CD14-positive monocyte (primary cell): Measurements from ENCODE around the gene ANO9. TPM values are rescaled to one million over a fixed set of nuclear protein-coding genes. Genes with fewer than 3 reads are reported as not detected.

Source experiments
- DNase-seq, 3 donors: peaks; one replicate each; pipeline ENCODE4 v3.0.0-alpha.2; 2011 to 2022
- H2AFZ ChIP-seq: 2 replicates; pipeline ENCODE4 v1.6.0; 2012; ENCODE audit warnings: mild to moderate bottlenecking, low read depth, low read length, inconsistent platforms; ENCODE audit not compliant: insufficient read depth, poor library complexity, severe bottlenecking
- H3K27ac ChIP-seq, 2 donors: 1 replicate in 1 of 2; 2 replicates in 1 of 2; pipeline ENCODE4 v1.5.1; 2012 to 2013; ENCODE audit warnings: low read length in 2 of 2, control low read depth in 1 of 2, inconsistent platforms in 1 of 2, low read depth in 1 of 2, mild to moderate bottlenecking in 1 of 2
- H3K27me3 ChIP-seq, 2 donors: one replicate each; pipeline versions ENCODE4 v1.6.0 to v1.6.1; 2011 to 2013; ENCODE audit warnings: low read length in 2 of 2; ENCODE audit not compliant: control insufficient read depth in 2 of 2, insufficient read depth in 2 of 2
- H3K36me3 ChIP-seq, 2 donors: replicated peaks in 1 of 2; 1 replicate in 1 of 2; 2 replicates in 1 of 2; pipeline versions ENCODE4 v1.5.1 to v1.6.1; 2012 to 2013; ENCODE audit warnings: low read length in 2 of 2, control low read depth in 1 of 2, inconsistent platforms in 1 of 2, mild to moderate bottlenecking in 1 of 2; ENCODE audit not compliant: insufficient read depth in 2 of 2, control insufficient read depth in 1 of 2
- H3K4me1 ChIP-seq, 2 donors: 1 replicate in 1 of 2; 2 replicates in 1 of 2; pipeline versions ENCODE4 v1.5.1 to v1.6.1; 2012 to 2013; ENCODE audit warnings: low read length in 2 of 2, control low read depth in 1 of 2, inconsistent platforms in 1 of 2, mild to moderate bottlenecking in 1 of 2, moderate library complexity in 1 of 2; ENCODE audit not compliant: insufficient read depth in 2 of 2, control insufficient read depth in 1 of 2
- H3K4me2 ChIP-seq: replicated peaks from 2 replicates; pipeline ENCODE3; 2012; ENCODE audit warnings: low read length, moderate library complexity, mild to moderate bottlenecking; ENCODE audit not compliant: poor library complexity, severe bottlenecking; ENCODE audit errors: extremely low read depth
- H3K4me3 ChIP-seq, 3 experiments: fragments of 200-600 bp in 1 of 3; sonication (generic) in 1 of 3; replicated peaks in 1 of 3; 1 replicate in 2 of 3; 2 replicates in 1 of 3; pipeline ENCODE4 v1.5.1; 2011 to 2013; ENCODE audit warnings: low read length in 3 of 3, mild to moderate bottlenecking in 3 of 3, control low read depth in 2 of 3, low read depth in 2 of 3, inconsistent platforms in 1 of 3, moderate library complexity in 1 of 3
- H3K79me2 ChIP-seq: 2 replicates; pipeline ENCODE4 v1.6.0; 2012; ENCODE audit warnings: mild to moderate bottlenecking, control low read depth, inconsistent platforms, low read length, moderate library complexity; ENCODE audit not compliant: insufficient read depth
- H3K9ac ChIP-seq: 2 replicates; pipeline ENCODE4 v1.6.0; 2017; ENCODE audit warnings: low read length, mild to moderate bottlenecking; ENCODE audit not compliant: insufficient read depth, poor library complexity, severe bottlenecking
- H3K9me3 ChIP-seq, 2 donors: replicated peaks in 1 of 2; 1 replicate in 1 of 2; 2 replicates in 1 of 2; pipeline versions ENCODE4 v1.5.1 to v1.6.1; 2012 to 2013; ENCODE audit warnings: low read length in 2 of 2, control low read depth in 1 of 2; ENCODE audit not compliant: control insufficient read depth in 1 of 2, insufficient read depth in 1 of 2
- H4K20me1 ChIP-seq: 2 replicates; pipeline ENCODE4 v1.6.0; 2012; ENCODE audit warnings: mild to moderate bottlenecking, low read length, control low read depth, moderate library complexity; ENCODE audit not compliant: insufficient read depth
- H3K27ac Mint-ChIP-seq, 7 donors: one replicate each; pipeline ENCODE4 v1.8.0; 2020; ENCODE audit warnings: mild to moderate bottlenecking in 7 of 7, mixed read lengths in 7 of 7, moderate library complexity in 6 of 7, inconsistent platforms in 2 of 7
- H3K27me3 Mint-ChIP-seq, 3 donors: one replicate each; pipeline ENCODE4 v1.8.0; 2021 to 2022; ENCODE audit warnings: low read depth in 3 of 3, mild to moderate bottlenecking in 3 of 3, mixed read lengths in 3 of 3, moderate library complexity in 3 of 3, inconsistent platforms in 1 of 3
- H3K36me3 Mint-ChIP-seq, 2 donors: one replicate each; pipeline ENCODE4 v1.8.0; 2020; ENCODE audit warnings: mixed read lengths in 2 of 2, inconsistent platforms in 1 of 2, mild to moderate bottlenecking in 1 of 2
- H3K4me1 Mint-ChIP-seq: one replicate; pipeline ENCODE4 v1.8.0; 2020; ENCODE audit warnings: mild to moderate bottlenecking, mixed read lengths
- H3K4me3 Mint-ChIP-seq, 2 donors: one replicate each; pipeline ENCODE4 v1.8.0; 2020; ENCODE audit warnings: mild to moderate bottlenecking in 2 of 2, mixed read lengths in 2 of 2, moderate library complexity in 1 of 2
- H3K9me3 Mint-ChIP-seq, 7 donors: one replicate each; pipeline ENCODE4 v1.8.0; 2020 to 2022; ENCODE audit warnings: mixed read lengths in 7 of 7, mild to moderate bottlenecking in 6 of 7, moderate library complexity in 6 of 7, inconsistent platforms in 2 of 7
- CTCF ChIP-seq: fragments of 200-600 bp; IDR thresholded peaks from one replicate; pipeline ENCODE4 v1.8.0; 2022; ENCODE audit warnings: antibody characterized with exemption, mild to moderate bottlenecking
- WGBS: methylation state at CpG from one replicate; pipeline ENCODE4 v1.1.5; 2013; ENCODE audit warnings: missing lambda C conversion rate; ENCODE audit not compliant: insufficient coverage; 5-methylcytosine and 5-hydroxymethylcytosine counted together
- intact Hi-C, 2 donors: fragments of 100-400 bp; cut with micrococcal nuclease; formaldehyde crosslinking; loops; one replicate each; pipeline versions ENCODE4 v1.15.0 to v1.15.1; 2023
- polyA plus RNA-seq, 3 donors: library from polyadenylated mRNA; depleted of rRNA in 1 of 3; unstranded in 2 of 3; stranded (reverse) in 1 of 3; fragments of 300-500 nt in 2 of 3; fragments of >200 nt in 1 of 3; fragmentation: Illumina TruSeq in 2 of 3; gene quantifications; 1 replicate in 2 of 3; 2 replicates in 1 of 3; pipeline ENCODE4 v1.2.3, GENCODE V29; 2012 to 2021

ANO9 gene
- polyA plus RNA-seq, 3 donors = 0.18 to 0.24 TPM; not detected in 1

- Histone ChIP-seq H3K4me2 (no peak overlapping the region), H2AFZ (no peak overlapping the region), H3K4me1 (no peaks in the 10 kb centered on the region), H3K27ac (no peak overlapping the region), H3K4me3 (no peak overlapping the region), H3K79me2 (no peaks in the 10 kb centered on the region), H3K27me3 (peaks cover 22 to 38% of the 10 kb centered on the region in 2 donors), H4K20me1 (no peaks in the 10 kb centered on the region), H3K9me3 (peaks cover 7 to 9% of the 10 kb centered on the region in 2 donors), H3K9ac (no peak overlapping the region), H3K36me3 (no peaks in the 10 kb centered on the region)
- TF ChIP-seq CTCF = no peak
- WGBS = 83% methylated on average over 5 of the region's 5 CpGs
- no peak overlapping the region for H3K27ac Mint-ChIP-seq
- peaks cover 0 to 20% (median 10%) of the 10 kb centered on the region in 7 donors for H3K9me3 Mint-ChIP-seq
- peaks cover 41 to 55% (median 48%) of the 10 kb centered on the region in 3 donors for H3K27me3 Mint-ChIP-seq
- peak overlapping the region in 1 of 2 donors; percentile 62 for H3K4me3 Mint-ChIP-seq
- H3K36me3 Mint-ChIP-seq = peaks cover 0 to 4% of the 10 kb centered on the region in 2 donors
- intact Hi-C loops = no loop called here
- DNase-seq = no peak
- H3K4me1 Mint-ChIP-seq = peaks cover 3% of the 10 kb centered on the region
Observed at GRCh38 chr11:371051-371450, 70.8 kb downstream of the ANO9 start.

GRCh38 chr11:370070-370941, 71.5 kb downstream of the ANO9 start:
- Histone ChIP-seq H3K4me3 (no peak overlapping the region), H2AFZ (no peak overlapping the region), H3K27me3 (peaks cover 22 to 38% of the 10 kb centered on the region in 2 donors), H4K20me1 (no peaks in the 10 kb centered on the region), H3K4me1 (no peaks in the 10 kb centered on the region), H3K9ac (no peak overlapping the region), H3K27ac (no peak overlapping the region), H3K36me3 (no peaks in the 10 kb centered on the region), H3K79me2 (no peaks in the 10 kb centered on the region), H3K9me3 (peaks cover 3 to 7% of the 10 kb centered on the region in 2 donors), H3K4me2 (no peak overlapping the region)
- Mint-ChIP-seq H3K36me3 (peaks cover 0 to 4% of the 10 kb centered on the region in 2 donors), H3K27ac (no peak overlapping the region), H3K4me3 (peak overlapping the region in 1 of 2 donors; percentile 76), H3K4me1 (peaks cover 3% of the 10 kb centered on the region), H3K9me3 (peaks cover 0 to 20% (median 8%) of the 10 kb centered on the region in 7 donors), H3K27me3 (peaks cover 41 to 60% (median 53%) of the 10 kb centered on the region in 3 donors)
- TF ChIP-seq CTCF = no peak
- 38% methylated on average over 37 of the region's 42 CpGs for WGBS
- intact Hi-C loops = no loop called here
- DNase-seq = no peak
